ENCODE data around the gene USP37.
"Not testable (repeated sequence)": the region's sequence is repeated elsewhere in the genome, so short reads cannot be mapped to it uniquely, and the experiment has no call there.

Gene USP37

GRCh38 chr2:218554225-218554624, 13.9 kb downstream of the USP37 start:
- not testable (repeated sequence) for DNase-seq

DNA sequence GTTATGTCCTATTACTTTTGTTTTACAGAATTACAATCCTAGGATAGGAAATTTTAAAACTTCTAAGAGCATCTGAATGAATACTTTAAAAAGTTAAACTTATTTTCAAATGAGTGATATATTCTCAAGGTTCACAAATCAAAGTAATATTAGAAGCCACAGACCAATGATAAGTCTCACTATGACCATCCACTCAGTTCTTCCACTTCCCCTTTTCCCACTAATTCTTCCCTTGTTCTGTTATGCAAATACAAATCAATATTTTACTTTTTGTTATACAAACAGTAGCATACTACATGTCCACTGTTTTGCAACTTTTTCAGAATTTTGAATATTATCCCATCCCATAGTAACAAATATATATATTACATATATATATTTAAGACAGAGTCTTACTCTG, 20.2 kb downstream of the USP37 start:
- no peak for DNase-seq

- no peak for DNase-seq
Observed at GRCh38 chr2:218547511-218547910, 20.6 kb downstream of the USP37 start.

DNA sequence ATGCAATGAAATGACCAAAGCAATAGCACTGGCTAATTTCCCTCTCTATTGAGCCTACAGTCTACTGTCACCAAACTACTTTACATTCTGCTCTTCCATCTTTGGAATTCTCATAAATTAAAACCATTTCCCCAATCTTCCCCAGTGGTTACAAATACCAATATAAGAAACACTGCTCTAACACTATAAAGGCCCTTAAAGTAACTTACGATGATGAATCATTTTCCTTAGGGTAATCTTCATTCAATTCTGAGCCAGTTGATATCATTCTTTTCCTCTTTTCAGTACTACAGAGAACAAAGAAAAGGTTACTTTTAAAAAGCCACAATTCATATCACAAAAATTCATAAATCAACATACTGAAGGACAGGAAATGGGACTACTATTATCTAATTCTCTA, 22.1 kb downstream of the USP37 start:
- no peak for DNase-seq

- DNase-seq = no peak
Observed at GRCh38 chr2:218540015-218540414, 28.1 kb downstream of the USP37 start.

DNA sequence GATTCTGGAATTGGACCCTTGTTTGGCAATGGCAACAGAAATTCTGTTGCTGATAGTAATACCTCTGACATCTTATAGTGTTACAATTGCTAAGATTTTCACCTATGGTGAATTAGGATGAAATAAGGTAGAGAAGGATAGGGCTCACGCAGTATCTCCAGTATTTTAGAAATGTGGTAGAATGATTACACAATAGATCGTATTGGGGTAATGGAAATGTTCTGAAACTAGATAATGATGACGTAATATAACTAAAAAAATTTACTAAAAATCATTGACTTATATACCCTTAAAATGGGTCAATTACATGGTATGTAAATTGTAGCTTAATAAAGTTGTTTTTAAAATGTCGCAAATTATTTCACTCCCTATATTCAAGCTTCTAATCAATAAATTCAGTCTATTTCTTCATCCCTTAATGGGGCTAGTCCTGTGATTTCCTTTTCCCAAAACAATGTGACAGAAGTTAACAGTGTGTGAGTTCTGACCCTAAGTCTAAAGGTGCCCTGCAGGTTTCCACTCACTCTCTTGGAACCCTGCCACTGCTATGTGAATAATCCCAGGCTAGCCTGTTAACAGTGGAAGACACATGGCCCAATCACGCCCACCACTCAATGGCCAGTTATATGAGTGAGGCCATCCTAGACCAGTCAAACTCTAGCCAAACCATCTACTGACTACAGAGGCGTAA, 31.2 kb downstream of the USP37 start:
- no peak for DNase-seq

DNA sequence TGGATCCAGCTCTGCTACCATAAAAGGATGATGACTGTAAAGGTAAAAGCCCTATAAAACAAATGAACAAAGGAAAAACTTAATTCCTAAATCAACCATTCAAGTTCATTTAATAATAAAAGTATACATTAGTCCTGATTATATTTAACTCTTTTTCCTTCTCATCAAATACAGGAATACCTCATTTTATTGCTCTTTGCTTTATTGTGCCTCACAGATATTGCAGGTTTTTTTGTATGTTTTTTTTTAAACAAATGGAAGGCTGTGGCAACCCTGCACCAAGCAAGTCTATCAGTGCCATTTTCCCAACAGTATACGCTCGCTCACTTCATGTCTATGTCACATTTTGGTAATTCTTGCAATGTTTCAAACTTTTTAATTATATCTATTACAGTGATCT, 38.2 kb downstream of the USP37 start:
- DNase-seq = no peak

GRCh38 chr2:218528409-218528808, 39.7 kb downstream of the USP37 start:
- DNase-seq = not testable (repeated sequence)

- DNase-seq = no peak
Observed at GRCh38 chr2:218523651-218524050, 44.5 kb downstream of the USP37 start.

DNA sequence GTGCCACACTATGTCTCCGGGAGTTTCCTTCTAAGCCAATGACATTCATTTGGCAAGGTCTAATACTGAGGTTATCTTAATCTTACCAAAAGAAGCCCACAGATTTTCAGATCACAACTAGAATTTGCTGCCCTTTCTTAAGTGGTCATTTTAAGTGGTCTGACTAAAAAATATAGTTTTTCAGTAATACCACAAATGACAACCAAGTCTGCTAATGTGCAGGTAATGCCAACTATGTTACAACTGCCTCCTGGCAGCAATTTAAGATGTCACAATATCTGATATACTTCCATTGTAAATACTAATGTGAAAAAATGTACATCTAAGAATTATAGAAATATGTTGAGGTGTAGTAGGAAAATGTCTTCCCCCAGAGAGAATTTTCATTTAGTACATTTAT, 49.3 kb downstream of the USP37 start:
- no peak for DNase-seq

DNA sequence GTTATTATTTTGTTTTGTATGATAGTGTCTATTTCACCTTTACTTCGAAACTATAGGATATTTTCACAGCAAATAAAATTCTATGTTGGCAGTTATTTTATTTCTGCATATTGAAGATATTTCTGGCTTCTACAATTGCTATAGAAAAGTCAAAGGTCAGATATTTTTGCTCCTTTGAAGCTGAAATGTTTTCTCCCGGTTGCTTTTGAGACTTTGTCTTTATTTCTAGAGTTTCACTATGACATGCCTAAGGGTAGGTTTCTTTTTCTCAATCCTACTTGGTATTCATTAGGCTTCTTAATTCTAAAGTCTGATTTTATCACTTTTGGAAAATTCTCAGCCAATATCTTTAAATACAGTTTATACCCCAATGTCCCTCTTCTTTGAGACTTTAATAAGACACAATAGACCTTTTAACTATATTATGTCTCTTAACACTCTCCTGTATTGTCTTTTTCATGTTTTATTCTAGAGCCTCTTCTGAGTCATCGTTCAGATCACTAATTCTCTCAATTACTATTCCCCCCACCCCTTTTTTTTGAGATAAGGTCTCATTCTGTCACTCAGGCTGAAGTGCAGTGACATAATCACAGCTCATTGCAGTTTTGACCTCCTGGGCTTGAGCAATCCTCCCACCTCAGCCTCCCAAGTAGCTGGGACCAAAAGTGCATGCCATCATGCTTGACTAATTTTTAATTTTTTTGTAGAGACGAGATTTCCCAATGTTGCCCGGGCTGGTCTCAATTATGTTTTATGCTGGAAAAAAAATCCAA, 50.5 kb downstream of the USP37 start:
- DNase-seq = no peak

- no peak for DNase-seq
Observed at GRCh38 chr2:218516614-218517013, 51.5 kb downstream of the USP37 start.

GRCh38 chr2:218513676-218514075, 54.5 kb downstream of the USP37 start:
- DNase-seq = no peak

GRCh38 chr2:218508299-218508698, 59.9 kb downstream of the USP37 start:
- no peak for DNase-seq

DNA sequence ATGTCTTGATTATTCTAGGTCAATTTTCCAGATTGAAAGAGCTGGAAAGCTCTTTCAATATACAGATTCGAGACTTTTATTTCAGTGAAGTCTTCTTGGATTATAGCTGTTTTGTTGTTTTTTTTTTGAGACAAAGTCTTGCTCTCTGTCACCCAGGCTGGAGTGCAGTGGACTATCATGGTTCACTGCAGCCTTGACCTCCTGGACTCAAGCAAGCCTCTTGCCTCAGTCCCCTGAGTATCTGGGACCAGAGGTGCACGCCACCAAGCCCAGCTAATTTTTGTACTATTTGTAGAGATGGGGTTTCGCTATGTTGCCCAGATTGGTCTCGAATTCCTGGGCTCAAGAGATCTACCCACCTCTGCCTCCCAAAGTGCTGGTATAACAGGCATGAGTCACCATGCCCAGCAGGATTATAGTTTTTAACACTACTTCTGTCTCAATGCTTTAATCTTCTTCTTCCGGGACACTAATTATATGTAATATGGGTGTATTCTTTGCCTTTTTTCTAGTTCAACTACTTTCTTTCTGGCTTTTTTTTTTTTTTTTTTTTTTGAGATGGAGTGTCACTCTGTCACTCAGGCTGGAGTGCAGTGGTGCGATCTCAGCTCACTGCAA, 62.3 kb downstream of the USP37 start:
- DNase-seq = no peak

DNA sequence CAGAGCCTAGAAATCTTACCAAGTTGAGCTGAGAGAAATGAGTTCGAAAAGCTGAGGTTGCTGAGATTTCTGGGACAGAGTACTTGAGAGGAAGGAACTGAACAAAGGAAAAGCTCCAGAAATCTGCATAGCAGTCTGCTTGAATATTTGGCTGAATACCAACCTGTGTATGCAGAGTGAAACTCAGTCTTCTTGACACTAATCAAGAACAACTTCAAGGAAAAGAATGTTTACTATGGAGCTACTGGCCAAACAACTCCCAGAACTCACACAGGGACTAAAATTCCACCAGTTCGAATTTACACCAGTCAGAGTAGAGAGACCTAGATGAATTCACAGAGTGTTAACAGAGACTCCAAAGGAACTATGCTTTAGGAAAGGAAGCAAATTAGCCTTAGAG, 66.5 kb downstream of the USP37 start:
- no peak for DNase-seq

GRCh38 chr2:218500501-218501060, 67.6 kb downstream of the USP37 start:
- no peak for DNase-seq

DNA sequence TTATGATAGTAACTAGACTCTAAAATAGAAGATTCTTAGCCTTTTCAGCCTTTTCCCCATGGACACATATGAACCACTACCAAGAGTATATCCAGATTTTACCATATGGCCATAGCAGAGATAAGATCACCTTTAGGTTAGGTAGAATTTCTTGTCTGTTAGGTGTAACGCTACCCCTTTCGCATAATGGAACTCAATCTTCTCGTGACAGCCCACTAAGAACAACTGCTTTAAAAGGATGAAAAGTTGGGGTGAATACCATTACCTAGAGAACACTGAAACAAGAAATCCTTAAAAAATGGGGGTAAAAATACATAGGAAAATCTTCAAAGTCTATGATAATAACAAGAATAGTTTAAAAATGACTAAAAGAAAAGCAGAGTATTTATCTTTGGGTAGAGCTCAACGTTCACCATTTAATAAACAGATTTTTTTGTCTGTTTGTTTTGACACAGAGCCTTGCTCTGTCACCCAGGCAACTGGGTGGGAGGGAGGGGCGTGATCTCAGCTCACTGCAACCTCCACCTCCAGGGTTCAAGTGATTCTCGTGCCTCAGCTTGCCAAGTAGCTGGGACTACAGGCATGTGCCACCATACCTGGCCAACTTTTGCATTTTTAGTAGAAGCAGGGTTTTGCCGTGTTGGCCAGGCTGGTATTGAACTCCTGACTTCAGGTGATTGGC, 82.0 kb downstream of the USP37 start:
- DNase-seq = no peak

DNA sequence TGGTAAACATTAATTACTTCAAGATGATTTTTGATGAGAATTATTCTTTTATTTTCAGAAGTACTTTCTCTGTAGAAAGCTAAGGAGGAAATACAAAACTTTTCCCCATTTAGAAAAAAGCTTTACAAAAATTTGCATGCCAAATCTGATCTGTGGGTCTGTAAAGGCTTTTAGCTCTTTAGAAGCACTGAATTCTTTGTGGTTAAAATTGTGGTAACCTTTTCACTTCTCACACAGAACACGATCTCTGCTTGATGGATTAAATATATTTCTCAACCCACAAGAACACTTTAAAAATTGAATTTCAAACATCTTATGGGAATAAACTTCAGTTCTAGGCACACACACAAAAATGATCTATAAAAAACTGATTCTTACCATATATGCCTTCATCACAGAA, 85.5 kb downstream of the USP37 start:
- DNase-seq = no peak

DNA sequence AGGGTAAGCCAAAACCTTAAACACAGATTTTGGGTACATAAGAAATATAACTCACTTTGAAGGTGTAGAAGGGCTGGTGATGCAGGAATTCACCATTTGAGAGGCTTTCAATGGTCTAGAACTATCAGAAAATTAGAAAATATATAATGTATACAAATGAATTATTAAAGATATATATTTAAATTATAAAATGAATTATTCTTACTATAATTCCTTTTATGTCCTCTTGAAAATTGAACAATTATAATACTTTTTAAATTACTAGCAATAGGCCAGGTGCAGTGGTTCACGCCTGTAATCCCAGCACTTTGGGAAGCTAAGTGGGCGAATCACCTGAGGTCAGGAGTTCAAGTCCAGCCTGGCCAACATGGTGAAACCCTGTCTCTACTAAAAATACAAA, 88.6 kb downstream of the USP37 start:
- no peak for DNase-seq

DNA sequence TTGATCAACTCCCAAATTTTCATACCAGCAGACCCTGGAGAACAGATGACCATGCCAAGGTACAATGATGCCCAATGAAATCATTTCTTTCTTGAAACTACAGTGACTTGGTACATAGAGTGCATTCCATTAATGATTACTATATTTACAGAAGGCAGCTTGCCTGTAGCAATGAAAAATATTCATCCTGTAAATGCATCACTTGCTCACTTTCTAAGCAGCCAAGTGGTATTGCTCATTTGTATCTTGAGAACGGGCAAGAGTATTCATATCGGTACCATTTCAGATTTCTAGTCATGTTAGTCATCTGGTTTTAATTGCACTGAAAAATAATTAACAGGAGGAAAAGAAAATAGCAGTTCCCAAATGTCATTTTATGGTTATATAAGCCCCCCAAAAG, 89.6 kb downstream of the USP37 start:
- DNase-seq = no peak

GRCh38 chr2:218477247-218477646, 90.9 kb downstream of the USP37 start:
- no peak for DNase-seq

DNA sequence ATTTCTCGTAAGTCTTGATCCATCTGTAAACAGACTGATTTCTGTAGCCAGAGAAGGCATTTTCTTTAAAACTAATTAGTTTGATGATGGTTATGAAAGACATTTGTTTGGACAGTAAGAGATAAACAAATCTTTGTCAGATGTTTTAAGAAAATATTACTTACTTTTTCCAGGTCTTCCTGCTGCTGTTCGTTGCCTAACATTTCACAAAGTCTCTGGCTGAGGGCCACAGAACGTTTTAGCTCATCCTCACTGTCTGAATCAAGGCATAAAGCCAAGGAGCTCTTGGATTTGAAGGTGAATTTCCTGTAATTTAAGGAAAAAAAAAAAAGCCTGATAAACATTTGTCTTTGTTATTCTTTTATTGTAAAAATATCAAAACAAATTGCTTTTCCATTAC, 91.5 kb downstream of the USP37 start:
- DNase-seq = no peak
